B cell (primary cell): ENCODE results near the gene CARS2.

Source experiments
- CTCF ChIP-seq: fragments of 200-600 bp; IDR thresholded peaks from one replicate; pipeline ENCODE4 v1.8.0; 2022; ENCODE audit warnings: antibody characterized with exemption, mild to moderate bottlenecking
- EZH2 ChIP-seq: IDR thresholded peaks from 2 replicates; pipeline ENCODE4 v1.6.1; 2012; ENCODE audit warnings: borderline replicate concordance, low read depth, mild to moderate bottlenecking, moderate library complexity, low read length; ENCODE audit not compliant: insufficient read depth, poor library complexity, severe bottlenecking

GRCh38 chr13:110616103-110617101, 89.5 kb downstream of the CARS2 start:
- no peak for TF ChIP-seq CTCF
- no peak for TF ChIP-seq EZH2
